Fibroblast of mammary gland (primary cell): ENCODE results near the gene GARNL3.

ENCODE experiments used
- DNase-seq: peaks from one replicate; pipeline ENCODE4 v3.0.0-alpha.2; 2010; ENCODE audit warnings: low read depth
- H3K4me3 ChIP-seq: 2 replicates; pipeline ENCODE4 v1.5.1; 2011; ENCODE audit warnings: low read depth, mild to moderate bottlenecking, low read length, moderate library complexity; ENCODE audit not compliant: control insufficient read depth
- TF ChIP-seq, protein P1 (sequence below): conservative IDR thresholded peaks from 2 replicates; pipeline ENCODE4 v1.5.1; 2011; ENCODE audit warnings: low read depth, low read length, inconsistent platforms; ENCODE audit not compliant: control insufficient read depth, insufficient read depth

GARNL3 gene

DNA sequence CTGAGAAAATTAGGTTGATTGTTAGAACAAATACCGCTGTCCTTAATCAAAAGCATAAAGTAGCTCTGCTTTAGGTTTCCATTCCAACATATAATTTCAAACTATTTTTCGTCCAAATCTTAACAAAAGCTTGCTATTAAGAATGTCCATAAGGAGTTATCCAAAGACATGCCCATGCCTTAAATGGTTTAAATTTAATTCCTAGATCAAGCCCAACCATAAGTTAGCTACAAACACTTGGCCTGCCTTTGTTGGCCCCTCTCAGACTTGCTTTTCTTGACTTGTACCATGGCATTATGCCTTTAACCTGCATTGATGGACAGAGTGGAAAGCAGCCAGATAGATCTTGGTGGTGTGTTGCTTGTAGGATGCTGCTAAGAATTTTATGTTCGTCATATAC, 8.8 kb downstream of the GARNL3 start:
- no peak for DNase-seq
- TF ChIP-seq, protein P1, sequence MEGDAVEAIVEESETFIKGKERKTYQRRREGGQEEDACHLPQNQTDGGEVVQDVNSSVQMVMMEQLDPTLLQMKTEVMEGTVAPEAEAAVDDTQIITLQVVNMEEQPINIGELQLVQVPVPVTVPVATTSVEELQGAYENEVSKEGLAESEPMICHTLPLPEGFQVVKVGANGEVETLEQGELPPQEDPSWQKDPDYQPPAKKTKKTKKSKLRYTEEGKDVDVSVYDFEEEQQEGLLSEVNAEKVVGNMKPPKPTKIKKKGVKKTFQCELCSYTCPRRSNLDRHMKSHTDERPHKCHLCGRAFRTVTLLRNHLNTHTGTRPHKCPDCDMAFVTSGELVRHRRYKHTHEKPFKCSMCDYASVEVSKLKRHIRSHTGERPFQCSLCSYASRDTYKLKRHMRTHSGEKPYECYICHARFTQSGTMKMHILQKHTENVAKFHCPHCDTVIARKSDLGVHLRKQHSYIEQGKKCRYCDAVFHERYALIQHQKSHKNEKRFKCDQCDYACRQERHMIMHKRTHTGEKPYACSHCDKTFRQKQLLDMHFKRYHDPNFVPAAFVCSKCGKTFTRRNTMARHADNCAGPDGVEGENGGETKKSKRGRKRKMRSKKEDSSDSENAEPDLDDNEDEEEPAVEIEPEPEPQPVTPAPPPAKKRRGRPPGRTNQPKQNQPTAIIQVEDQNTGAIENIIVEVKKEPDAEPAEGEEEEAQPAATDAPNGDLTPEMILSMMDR: no peak
- H3K4me3 ChIP-seq: no peak overlapping the region

DNA sequence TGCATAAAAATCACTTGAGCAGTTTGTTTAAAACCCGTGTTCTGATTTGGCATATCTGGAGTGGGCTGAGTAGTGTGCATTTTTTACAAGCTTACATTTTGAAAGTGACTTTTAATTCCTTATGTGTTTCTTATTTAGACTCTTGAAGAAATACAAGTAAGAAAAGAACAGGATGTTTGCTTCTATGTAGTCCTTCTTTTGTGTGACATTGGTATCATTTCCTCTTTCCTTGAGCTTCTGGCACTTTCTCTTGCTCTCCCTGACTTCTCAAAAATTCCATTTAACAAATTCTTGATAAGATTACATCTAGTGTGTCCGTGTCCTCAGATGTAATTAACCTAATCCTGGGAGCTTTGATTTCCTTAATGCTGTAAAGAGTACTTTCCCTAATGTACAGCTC, 12.5 kb downstream of the GARNL3 start:
- H3K4me3 ChIP-seq: no peak overlapping the region
- TF ChIP-seq, protein P1: no peak
- DNase-seq: no peak

DNA sequence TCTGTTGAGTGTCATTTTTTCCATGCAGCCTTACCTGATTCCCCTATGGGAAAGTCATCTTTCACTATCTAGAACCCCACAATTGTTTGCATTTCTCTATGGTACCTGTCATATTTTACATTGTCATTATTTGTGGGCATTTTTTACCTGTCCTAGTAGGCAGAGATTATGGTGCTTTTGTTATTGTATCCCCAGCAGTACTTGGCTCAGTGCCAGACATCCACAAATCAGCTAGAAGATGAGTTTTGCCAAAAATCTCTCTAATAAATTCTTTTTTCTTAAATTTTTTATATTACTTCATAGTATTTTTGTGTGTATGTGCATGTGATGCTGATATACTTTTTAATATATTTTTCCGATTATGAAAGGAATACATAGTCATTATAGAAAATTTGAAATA, 13.2 kb downstream of the GARNL3 start:
- no peak for DNase-seq
- TF ChIP-seq, protein P1: no peak
- no peak overlapping the region for H3K4me3 ChIP-seq

DNA sequence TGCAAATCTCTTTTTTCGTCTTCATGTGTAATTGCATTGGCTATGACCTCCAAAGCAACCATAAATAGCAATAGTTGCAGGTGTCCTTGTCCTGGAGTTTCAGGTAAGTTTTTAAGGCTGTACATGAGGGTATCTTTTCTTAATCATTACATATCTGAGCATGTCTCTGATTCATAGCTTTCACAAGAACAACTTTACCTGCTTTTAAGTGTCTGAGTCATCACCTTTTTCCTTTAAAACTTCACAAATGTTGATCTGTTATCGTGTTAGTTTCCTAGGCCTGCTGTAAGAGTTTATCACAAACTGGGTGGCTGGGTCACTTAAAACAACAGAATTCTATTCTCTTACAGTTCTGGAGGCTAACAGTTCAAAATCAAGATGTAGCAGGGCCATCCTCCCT, 13.8 kb downstream of the GARNL3 start:
- no peak for DNase-seq
- no peak overlapping the region for H3K4me3 ChIP-seq
- TF ChIP-seq, protein P1: no peak

DNA sequence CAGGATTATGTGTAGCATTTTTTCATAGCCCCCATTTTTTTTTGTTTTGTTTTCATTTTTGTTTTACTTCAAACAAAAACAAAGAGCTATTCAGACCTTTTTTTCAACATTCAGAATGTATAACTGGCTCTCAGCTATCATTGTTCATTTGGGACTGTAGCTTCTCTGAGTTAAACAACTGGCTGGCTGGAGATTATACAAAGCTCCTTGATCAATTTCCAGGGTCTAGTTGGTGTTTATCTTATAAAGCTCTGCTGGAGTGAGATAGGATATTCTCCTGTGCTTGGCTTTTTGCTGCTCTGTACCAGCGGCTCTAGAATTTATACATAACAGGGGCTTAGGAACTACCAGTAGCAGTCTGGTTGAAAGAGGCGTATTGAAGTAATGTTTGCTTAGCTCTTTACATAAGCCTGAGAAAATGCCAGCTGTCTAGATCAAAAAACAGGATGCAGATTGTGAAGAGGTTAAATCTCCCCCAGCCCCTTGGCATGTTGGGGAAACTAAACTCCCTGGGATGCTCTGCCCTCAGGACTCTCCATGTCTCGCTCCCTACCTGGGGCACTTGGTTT, 15.2 kb downstream of the GARNL3 start:
- DNase-seq: no peak
- H3K4me3 ChIP-seq: no peak overlapping the region
- TF ChIP-seq, protein P1: no peak

DNA sequence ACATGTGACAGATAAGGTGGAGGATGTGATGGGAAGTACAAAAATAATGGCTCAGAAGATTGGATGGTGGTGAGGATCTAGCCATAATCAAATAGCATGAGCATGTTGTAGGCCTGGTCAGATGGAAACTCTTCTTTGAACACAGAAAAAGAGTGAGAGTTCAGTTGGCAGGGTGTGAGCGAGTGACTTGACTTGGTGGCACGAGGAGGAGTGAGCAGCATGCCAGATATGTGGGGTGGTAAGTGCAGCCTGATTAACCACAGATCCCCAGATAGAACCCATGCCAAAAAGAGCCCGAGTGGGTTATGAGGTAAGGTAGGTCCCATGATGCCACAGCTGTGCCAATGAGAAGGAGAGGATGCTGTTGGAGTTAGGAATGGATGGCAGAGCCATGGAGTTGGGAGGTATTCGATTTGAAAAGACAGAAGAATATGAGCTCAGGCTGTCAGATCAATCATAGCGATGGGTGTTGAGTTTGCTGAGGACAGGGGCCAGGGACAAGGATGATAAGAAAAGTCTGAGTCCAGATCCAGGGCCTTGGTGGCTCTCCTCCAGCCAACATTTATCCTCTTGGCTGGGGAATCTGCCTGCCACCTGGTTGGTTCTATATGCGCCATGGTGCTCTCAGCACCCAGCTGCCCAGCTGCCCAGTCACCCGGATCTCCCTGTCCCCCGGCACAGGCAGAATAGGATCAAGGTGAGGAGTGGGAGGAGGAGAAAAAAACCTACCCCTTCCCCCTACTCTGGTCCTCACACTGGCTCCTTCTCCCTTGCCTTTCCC, 16.5 kb downstream of the GARNL3 start:
- DNase-seq: no peak
- no peak overlapping the region for H3K4me3 ChIP-seq
- TF ChIP-seq, protein P1: no peak
